Lung (tissue), 12 donors: ENCODE measurements around the gene LYZL2. TPM values are rescaled to one million over a fixed set of nuclear protein-coding genes. Genes with fewer than 3 reads are reported as not detected.
"Not testable (repeated sequence)": the region's sequence is repeated elsewhere in the genome, so short reads cannot be mapped to it uniquely, and the experiment has no call there.

Experiments used
- ATAC-seq: fragments of 200-7000 bp; cut with Tn5 transposase; one replicate; pipeline ENCODE4 v1.9.1; 2020; ENCODE audit warnings: moderate number of reproducible peaks; ENCODE audit not compliant: insufficient read depth, low FRiP score
- DNase-seq, 3 donors: peaks; one replicate each; pipeline ENCODE4 v3.0.0-alpha.2; 2013 to 2017
- H3K27ac ChIP-seq, 2 donors: one replicate each; pipeline ENCODE4 v1.5.1; 2013; ENCODE audit warnings: mild to moderate bottlenecking in 2 of 2, moderate library complexity in 2 of 2, control low read depth in 1 of 2, inconsistent platforms in 1 of 2, low read depth in 1 of 2, low read length in 1 of 2
- H3K27me3 ChIP-seq, 3 donors: one replicate each; pipeline ENCODE4 v1.5.1; 2013; ENCODE audit warnings: low read length in 2 of 3; ENCODE audit not compliant: control insufficient read depth in 3 of 3, insufficient read depth in 3 of 3
- H3K36me3 ChIP-seq, 4 donors: one replicate each; pipeline ENCODE4 v1.5.1; 2013; ENCODE audit warnings: low read length in 4 of 4, mild to moderate bottlenecking in 1 of 4, moderate library complexity in 1 of 4; ENCODE audit not compliant: control insufficient read depth in 4 of 4, insufficient read depth in 4 of 4
- H3K4me1 ChIP-seq, 5 donors: one replicate each; pipeline ENCODE4 v1.5.1; 2013; ENCODE audit warnings: low read length in 5 of 5, mild to moderate bottlenecking in 2 of 5, moderate library complexity in 1 of 5; ENCODE audit not compliant: control insufficient read depth in 5 of 5, insufficient read depth in 5 of 5
- H3K4me3 ChIP-seq: one replicate; pipeline ENCODE4 v1.5.1; 2013; ENCODE audit warnings: mild to moderate bottlenecking, control low read depth, moderate library complexity
- H3K9ac ChIP-seq, 2 donors: one replicate each; pipeline ENCODE4 v1.5.1; 2013; ENCODE audit warnings: low read length in 2 of 2, control low read depth in 1 of 2; ENCODE audit not compliant: insufficient read depth in 1 of 2
- H3K9me3 ChIP-seq, 4 donors: one replicate each; pipeline ENCODE4 v1.5.1; 2013; ENCODE audit warnings: low read length in 3 of 4, mild to moderate bottlenecking in 1 of 4, moderate library complexity in 1 of 4; ENCODE audit not compliant: control insufficient read depth in 4 of 4, insufficient read depth in 3 of 4
- CTCF ChIP-seq: IDR thresholded peaks from 2 replicates; pipeline ENCODE4 v1.5.1; 2012; ENCODE audit warnings: mild to moderate bottlenecking; ENCODE audit errors: control extremely low read depth, extremely low read depth
- whole genome bisulfite sequencing, 2 donors: extraction: QIAGEN DNeasy Blood & Tissue Kit; methylation state at CpG; one replicate each; pipeline ENCODE4 v1.1.7; 2013; 5-methylcytosine and 5-hydroxymethylcytosine counted together
- polyA plus RNA-seq, 2 donors: library from polyadenylated mRNA; stranded (reverse); fragments of 200-250 nt; gene quantifications; one replicate each; pipeline ENCODE4 v1.2.1, GENCODE V29; 2013
- total RNA-seq, 2 donors: library from RNA; depleted of rRNA in 1 of 2; stranded (reverse); fragments of >200 nt in 1 of 2; gene quantifications; one replicate each; pipeline ENCODE4 v1.2.1, GENCODE V29; 2014 to 2021
- donor health status: control.
- donor health status: control.
- donor health status: Bipolar disorder and iron deficiency.
- donor health status: healthy.
- donor health status: DM: yes; HTN: yes; CAD: no.

LYZL2 gene
- total and polyA plus RNA-seq, 4 donors, result not detected

DNA sequence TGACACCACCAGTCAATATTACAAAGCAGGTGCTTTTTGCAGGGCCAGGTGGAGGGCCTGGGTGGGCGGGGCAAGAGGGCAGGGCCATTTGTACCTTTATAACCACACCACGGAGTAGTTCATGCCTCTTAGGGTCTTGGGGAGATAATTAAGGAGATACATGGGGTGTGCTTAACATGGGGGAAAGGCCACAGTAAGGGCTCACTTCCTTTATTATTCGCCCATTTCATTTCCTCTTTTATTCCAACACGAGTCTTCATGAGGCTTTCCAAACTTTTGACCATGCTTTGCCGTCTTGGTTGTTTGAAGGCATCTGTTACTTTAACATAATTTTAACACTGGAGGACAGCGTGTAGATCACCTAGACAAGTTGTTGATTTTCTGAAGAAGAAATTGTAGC is 33.3 kb upstream of the LYZL2 start:
- Histone ChIP-seq H3K27me3 (no peaks in the 10 kb centered on the region), H3K36me3 (no peaks in the 10 kb centered on the region), H3K4me3 (no peak overlapping the region), H3K4me1 (no peaks in the 10 kb centered on the region), H3K9me3 (no peaks in the 10 kb centered on the region), H3K27ac (no peak overlapping the region), H3K9ac (no peak overlapping the region)
- no peak for ATAC-seq
- 68 to 81% methylated on average over 6 of the region's 6 CpGs for WGBS, 2 donors
- TF ChIP-seq CTCF, result no peak
- DNase-seq, result no peak

DNA sequence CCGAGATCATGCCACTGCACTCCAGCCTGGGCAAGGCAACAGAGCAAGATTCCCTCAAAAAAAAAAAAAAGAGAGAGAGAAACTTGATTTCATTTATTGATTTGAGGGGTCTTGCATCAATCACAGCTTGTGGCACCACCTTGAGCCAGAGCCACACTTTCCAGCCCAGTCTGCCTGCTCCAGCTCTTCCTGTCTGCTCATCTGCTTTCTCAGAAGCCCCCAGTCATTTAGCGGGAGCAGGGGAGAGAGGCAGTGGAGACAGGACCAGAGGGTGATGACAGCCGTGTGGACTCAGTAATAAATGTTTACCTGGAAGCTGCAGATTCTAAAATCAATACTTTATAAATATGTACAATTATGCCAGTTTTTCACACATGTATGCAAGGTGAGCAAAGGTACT is 30.8 kb upstream of the LYZL2 start:
- H3K27me3 ChIP-seq, ATAC-seq, H3K9ac ChIP-seq, H3K9me3 ChIP-seq, H3K36me3 ChIP-seq, H3K4me1 ChIP-seq, DNase-seq, H3K4me3 ChIP-seq, H3K27ac ChIP-seq: not testable (repeated sequence)
- 81 to 82% methylated on average over 3 of the region's 3 CpGs for WGBS, 2 donors

- no peak overlapping the region for H3K4me3 ChIP-seq
- no peak for ATAC-seq
Observed at GRCh38 chr10:30656233-30656632, 26.7 kb upstream of the LYZL2 start.

DNA sequence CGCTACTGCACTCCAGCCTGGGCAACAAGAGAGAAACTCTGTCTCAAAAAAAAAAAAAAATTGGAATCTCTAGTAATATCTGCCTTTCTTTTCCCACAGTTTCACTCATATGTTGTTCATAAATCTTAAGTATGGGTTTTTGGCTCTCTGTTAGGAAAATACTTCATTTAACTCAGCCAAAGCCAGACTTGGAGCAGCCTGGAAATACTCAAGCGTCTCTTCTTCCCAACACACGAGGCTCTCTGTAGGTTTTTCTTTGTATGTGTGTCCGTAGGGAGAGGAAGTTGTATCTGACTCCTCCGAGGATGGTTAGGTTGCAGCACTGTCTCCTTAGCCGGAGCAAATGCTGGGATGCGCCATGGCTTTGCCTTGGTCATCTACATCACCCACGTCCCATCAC is 25.4 kb upstream of the LYZL2 start:
- H3K9ac ChIP-seq, H3K36me3 ChIP-seq, H3K27me3 ChIP-seq, H3K4me3 ChIP-seq, H3K9me3 ChIP-seq, H3K27ac ChIP-seq, H3K4me1 ChIP-seq, ATAC-seq: not testable (repeated sequence)
- WGBS, 2 donors, result 85 to 89% methylated on average over 8 of the region's 8 CpGs
- peak in 1 of 3 donors; percentile 19 for DNase-seq

More at GRCh38 chr10:30656233-30656632, 26.7 kb upstream of the LYZL2 start:
- no peaks in the 10 kb centered on the region for H3K4me1 ChIP-seq
- no peak for TF ChIP-seq CTCF
- no peak overlapping the region for H3K27ac ChIP-seq
- 25 to 38% methylated on average over 5 of the region's 5 CpGs for WGBS, 2 donors
- no peaks in the 10 kb centered on the region for H3K36me3 ChIP-seq
- DNase-seq, result no peak
- no peak overlapping the region for H3K9ac ChIP-seq
- H3K27me3 ChIP-seq, result no peaks in the 10 kb centered on the region
- H3K9me3 ChIP-seq, result no peaks in the 10 kb centered on the region

GRCh38 chr10:30651470-30652397 is 22.2 kb upstream of the LYZL2 start:
- DNase-seq, result peak in 1 of 3 donors; percentile 43
- 74 to 85% methylated on average over 9 of the region's 10 CpGs for WGBS, 2 donors

More at GRCh38 chr10:30651470-30652397, 22.2 kb upstream of the LYZL2 start:
- not testable (repeated sequence) for H3K36me3 ChIP-seq, H3K27ac ChIP-seq, H3K4me3 ChIP-seq, H3K27me3 ChIP-seq, ATAC-seq, H3K9ac ChIP-seq, H3K9me3 ChIP-seq, H3K4me1 ChIP-seq
